Esophagus muscularis mucosa (tissue), 4 donors: ENCODE results near the gene PEX5L. TPM values are rescaled to one million over a fixed set of nuclear protein-coding genes. Genes with fewer than 3 reads are reported as not detected.
"Not testable (repeated sequence)": the region's sequence is repeated elsewhere in the genome, so short reads cannot be mapped to it uniquely, and the experiment has no call there.

Source experiments
- DNase-seq: peaks from one replicate; pipeline ENCODE4 v3.0.0-alpha.2; 2017; ENCODE audit errors: extremely low spot score
- H3K27ac ChIP-seq, 4 donors: fragments of 200-600 bp; sonication (generic); replicated peaks in 1 of 4; 1 replicate in 3 of 4; 2 replicates in 1 of 4; pipeline ENCODE4 v1.5.1; 2016 to 2019; ENCODE audit warnings: mild to moderate bottlenecking in 1 of 4
- H3K27me3 ChIP-seq, 4 donors: fragments of 200-600 bp; sonication (generic); one replicate each; pipeline versions ENCODE4 v1.5.1 to v1.6.0; 2016 to 2019
- H3K36me3 ChIP-seq, 4 donors: fragments of 200-600 bp; sonication (generic); one replicate each; pipeline ENCODE4 v1.5.1; 2016 to 2019
- H3K4me1 ChIP-seq, 4 donors: fragments of 200-600 bp; sonication (generic); one replicate each; pipeline ENCODE4 v1.5.1; 2016 to 2019
- H3K4me3 ChIP-seq, 4 donors: fragments of 200-600 bp; sonication (generic); 1 replicate in 2 of 4; 2 replicates in 2 of 4; pipeline ENCODE4 v1.5.1; 2016 to 2019; ENCODE audit warnings: mild to moderate bottlenecking in 4 of 4, moderate library complexity in 1 of 4
- H3K9me3 ChIP-seq, 4 donors: fragments of 200-600 bp; sonication (generic); 1 replicate in 3 of 4; 2 replicates in 1 of 4; pipeline ENCODE4 v1.5.1; 2016 to 2019
- EP300 ChIP-seq: sonication (generic); formaldehyde crosslinking; IDR thresholded peaks from one replicate; pipeline ENCODE4 v1.6.1; 2017; ENCODE audit warnings: antibody characterized with exemption
- POLR2A ChIP-seq: fragments of 450-650 bp; IDR thresholded peaks from one replicate; pipeline ENCODE4 v1.6.1; 2017; ENCODE audit warnings: antibody characterized with exemption, moderate library complexity, mild to moderate bottlenecking, low read depth
- POLR2AphosphoS5 ChIP-seq, 2 donors: sonication (generic); formaldehyde crosslinking; IDR thresholded peaks; one replicate each; pipeline ENCODE4 v1.6.1; 2017; ENCODE audit warnings: antibody characterized with exemption in 2 of 2
- WGBS: methylation state at CpG from one replicate; pipeline ENCODE4 v1.1.5; 2018; 5-methylcytosine and 5-hydroxymethylcytosine counted together
- intact Hi-C: fragments of 100-400 bp; cut with DNase I; formaldehyde crosslinking; loops from one replicate; pipeline ENCODE4 v1.15.1; 2023
- total RNA-seq, 4 donors: library from RNA; depleted of rRNA; stranded (reverse); fragments of >200 nt; gene quantifications; one replicate each; pipeline versions ENCODE4 v1.1.0 to v1.2.1, GENCODE V29; 2016
- TF ChIP-seq, protein P1 (sequence below), 3 experiments: fragments of 200-600 bp in 2 of 3; fragments of 450-650 bp in 1 of 3; sonication (generic) in 2 of 3; IDR thresholded peaks; one replicate each; pipeline ENCODE4 v1.5.1; 2017 to 2019; ENCODE audit warnings: antibody characterized with exemption in 3 of 3, mild to moderate bottlenecking in 2 of 3, moderate library complexity in 1 of 3

The PEX5L gene
- total RNA-seq, 4 donors from 2014 or later = 0.06 to 0.78 TPM; not detected in 2

DNA sequence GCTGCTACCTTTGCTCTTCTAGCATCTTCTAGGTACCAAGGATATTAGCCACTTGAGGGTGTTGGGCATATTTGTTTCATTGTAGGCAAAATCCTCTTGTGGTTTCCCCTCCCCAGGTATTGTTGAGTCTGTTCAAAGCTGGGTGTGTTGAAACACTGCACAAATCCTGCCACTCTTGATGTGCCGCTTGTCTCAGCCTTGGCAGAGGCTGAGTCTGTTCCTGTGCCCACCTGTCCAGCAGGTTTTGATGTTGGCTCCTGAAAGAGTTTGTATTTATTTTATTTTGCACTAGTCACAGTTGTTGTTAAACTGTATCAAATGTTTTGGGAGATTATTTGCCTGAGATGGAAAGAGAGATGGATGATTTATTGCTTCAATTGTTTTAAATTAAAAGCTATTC, 247.7 kb downstream of the PEX5L start:
- TF ChIP-seq POLR2A (no peak), EP300 (no peak), POLR2AphosphoS5 (IDR thresholded peaks at IDR 0.05) (no peak)
- TF ChIP-seq, protein P1, sequence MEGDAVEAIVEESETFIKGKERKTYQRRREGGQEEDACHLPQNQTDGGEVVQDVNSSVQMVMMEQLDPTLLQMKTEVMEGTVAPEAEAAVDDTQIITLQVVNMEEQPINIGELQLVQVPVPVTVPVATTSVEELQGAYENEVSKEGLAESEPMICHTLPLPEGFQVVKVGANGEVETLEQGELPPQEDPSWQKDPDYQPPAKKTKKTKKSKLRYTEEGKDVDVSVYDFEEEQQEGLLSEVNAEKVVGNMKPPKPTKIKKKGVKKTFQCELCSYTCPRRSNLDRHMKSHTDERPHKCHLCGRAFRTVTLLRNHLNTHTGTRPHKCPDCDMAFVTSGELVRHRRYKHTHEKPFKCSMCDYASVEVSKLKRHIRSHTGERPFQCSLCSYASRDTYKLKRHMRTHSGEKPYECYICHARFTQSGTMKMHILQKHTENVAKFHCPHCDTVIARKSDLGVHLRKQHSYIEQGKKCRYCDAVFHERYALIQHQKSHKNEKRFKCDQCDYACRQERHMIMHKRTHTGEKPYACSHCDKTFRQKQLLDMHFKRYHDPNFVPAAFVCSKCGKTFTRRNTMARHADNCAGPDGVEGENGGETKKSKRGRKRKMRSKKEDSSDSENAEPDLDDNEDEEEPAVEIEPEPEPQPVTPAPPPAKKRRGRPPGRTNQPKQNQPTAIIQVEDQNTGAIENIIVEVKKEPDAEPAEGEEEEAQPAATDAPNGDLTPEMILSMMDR (IDR thresholded peaks at IDR 0.05) = no peak
- WGBS = 100% methylated on average over 1 of the region's 1 CpG

DNA sequence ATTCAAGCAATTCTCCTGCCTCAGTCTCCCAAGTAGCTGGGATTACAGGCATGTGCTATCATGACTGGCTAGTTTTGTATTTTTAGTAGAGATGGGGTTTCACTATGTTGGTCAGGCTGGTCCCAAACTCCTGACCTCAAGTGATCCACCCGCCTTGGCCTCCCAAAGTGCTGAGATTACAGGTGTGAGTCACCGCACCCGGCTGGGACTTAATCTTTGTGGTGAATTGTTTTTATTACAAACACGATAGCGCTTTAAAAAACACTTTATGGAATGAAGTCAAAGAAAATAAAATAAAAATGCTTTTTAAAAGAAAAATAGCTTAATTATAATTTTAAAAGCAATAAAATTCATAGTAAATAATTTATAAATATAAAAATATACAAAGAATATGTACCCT, 253.9 kb downstream of the PEX5L start:
- DNase-seq, H3K4me3 ChIP-seq, intact Hi-C loops, H3K4me1 ChIP-seq, H3K9me3 ChIP-seq, H3K27ac ChIP-seq, H3K27me3 ChIP-seq: not testable (repeated sequence)
- WGBS = 97% methylated on average over 5 of the region's 5 CpGs
- peaks cover 0 to 62% (median 33%) of the 10 kb centered on the region in 4 donors for H3K36me3 ChIP-seq

More for the DNA sequence above, 247.7 kb downstream of the PEX5L start:
- Histone ChIP-seq H3K4me1 (no peaks in the 10 kb centered on the region), H3K36me3 (peaks cover 0 to 36% (median 13%) of the 10 kb centered on the region in 4 donors), H3K9me3 (peaks cover 0 to 4% (median 0%) of the 10 kb centered on the region in 4 donors), H3K27ac (no peak overlapping the region), H3K4me3 (no peak overlapping the region), H3K27me3 (no peaks in the 10 kb centered on the region)
- DNase-seq = peak; percentile 55
- intact Hi-C loops = no loop called here

DNA sequence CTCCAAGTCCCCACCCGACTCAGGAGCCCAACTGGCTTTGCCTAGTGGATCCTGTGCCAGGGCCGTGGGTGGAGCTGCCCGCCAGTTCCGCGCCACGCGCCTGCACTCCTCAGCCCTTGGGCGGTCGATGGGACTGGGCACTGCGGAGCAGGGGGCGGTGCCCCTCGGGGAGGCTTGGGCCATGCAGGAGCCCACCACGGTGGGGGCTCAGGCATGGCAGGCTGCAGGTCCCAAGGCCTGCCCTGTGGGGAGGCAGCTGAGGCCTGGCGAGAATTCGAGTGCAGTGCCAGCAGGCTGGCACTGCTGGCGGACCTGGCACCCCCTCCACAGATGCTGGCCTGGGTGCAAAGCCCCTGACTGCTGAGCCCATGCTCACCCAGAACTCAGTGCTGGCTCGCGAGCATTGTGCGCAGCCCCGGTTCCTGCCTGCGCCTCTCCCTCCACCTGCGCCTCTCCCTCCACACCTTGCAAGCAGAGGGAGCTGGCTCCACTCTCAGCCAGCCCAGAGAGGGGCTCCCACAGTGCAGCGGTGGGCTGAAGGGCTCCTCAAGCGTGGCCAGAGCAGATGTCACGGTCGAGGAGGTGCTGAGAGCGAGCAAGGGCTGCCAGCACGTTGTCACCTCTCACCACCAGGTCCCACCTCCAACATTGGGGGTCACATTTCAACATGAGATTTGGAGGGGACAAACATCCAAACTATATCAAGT, 261.2 kb downstream of the PEX5L start:
- no peaks in the 10 kb centered on the region for H3K27me3 ChIP-seq
- H3K4me1 ChIP-seq = no peaks in the 10 kb centered on the region
- H3K27ac ChIP-seq = no peak overlapping the region
- peaks cover 0 to 51% (median 20%) of the 10 kb centered on the region in 4 donors for H3K36me3 ChIP-seq
- intact Hi-C loops = no loop called here
- whole genome bisulfite sequencing = over 99% methylated on average over 16 of the region's 28 CpGs
- peaks cover 0 to 5% (median 0%) of the 10 kb centered on the region in 4 donors for H3K9me3 ChIP-seq
- TF ChIP-seq POLR2AphosphoS5 (IDR thresholded peaks at IDR 0.05) = no peak
- TF ChIP-seq, protein P1 (IDR thresholded peaks at IDR 0.05) = no peak
- no peak for DNase-seq
- no peak overlapping the region for H3K4me3 ChIP-seq

DNA sequence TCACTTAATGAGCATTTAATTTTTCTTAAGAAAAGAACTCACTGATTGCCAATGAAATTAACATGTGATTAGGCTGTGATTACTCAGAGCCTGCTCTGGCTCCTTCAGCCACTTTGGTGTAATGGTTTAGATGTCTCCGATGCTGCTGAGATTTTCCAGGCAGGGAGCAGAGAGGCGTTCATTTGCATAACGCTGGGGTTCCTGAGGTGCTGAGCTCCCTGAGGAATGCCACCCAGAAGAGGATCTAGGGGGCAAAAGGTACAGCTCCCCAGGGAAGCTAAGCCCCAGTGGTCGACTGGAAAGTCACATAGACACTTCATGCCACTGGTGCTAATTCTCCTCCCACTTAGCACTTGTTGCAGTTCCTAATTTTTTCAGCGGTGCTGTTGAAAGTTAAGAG, 264.4 kb downstream of the PEX5L start:
- WGBS = 77% methylated on average over 4 of the region's 5 CpGs
- Histone ChIP-seq H3K36me3 (peaks cover 3 to 51% (median 29%) of the 10 kb centered on the region in 4 donors), H3K4me1 (no peaks in the 10 kb centered on the region), H3K9me3 (peaks cover 0 to 5% (median 0%) of the 10 kb centered on the region in 4 donors), H3K27me3 (no peaks in the 10 kb centered on the region), H3K27ac (no peak overlapping the region), H3K4me3 (no peak overlapping the region)
- intact Hi-C loops = no loop called here
- no peak for DNase-seq
- TF ChIP-seq, protein P1 (IDR thresholded peaks at IDR 0.05) = no peak
- TF ChIP-seq EP300 (no peak), POLR2A (no peak), POLR2AphosphoS5 (IDR thresholded peaks at IDR 0.05) (no peak)

DNA sequence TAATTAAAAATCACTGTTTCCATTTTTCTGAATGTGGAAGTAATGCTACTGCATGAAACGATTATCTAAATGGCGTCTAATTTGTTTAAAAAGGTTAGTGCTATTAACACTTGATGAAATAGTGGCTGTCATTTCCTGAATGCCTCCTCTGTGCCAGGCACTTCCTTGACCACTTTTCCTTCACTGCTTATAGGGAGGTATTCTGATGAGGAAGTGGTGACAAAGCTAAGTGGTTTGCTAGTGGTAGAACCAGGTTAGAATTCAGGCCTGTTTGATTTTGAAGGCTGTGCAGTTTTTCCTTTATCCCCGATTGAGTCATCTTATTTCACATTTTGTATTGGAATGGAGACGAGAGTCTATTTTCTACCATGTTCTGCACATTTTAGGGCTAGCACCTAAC, 264.9 kb downstream of the PEX5L start:
- H3K27ac ChIP-seq = no peak overlapping the region
- intact Hi-C loops = no loop called here
- no peaks in the 10 kb centered on the region for H3K4me1 ChIP-seq
- no peak for DNase-seq
- WGBS = 90% methylated on average over 4 of the region's 4 CpGs
- H3K9me3 ChIP-seq = peaks cover 0 to 5% (median 0%) of the 10 kb centered on the region in 4 donors
- TF ChIP-seq, protein P1 (IDR thresholded peaks at IDR 0.05) = no peak
- TF ChIP-seq EP300 (no peak), POLR2A (no peak), POLR2AphosphoS5 (IDR thresholded peaks at IDR 0.05) (no peak)
- H3K36me3 ChIP-seq = peaks cover 8 to 56% (median 34%) of the 10 kb centered on the region in 4 donors
- no peak overlapping the region for H3K4me3 ChIP-seq
- no peaks in the 10 kb centered on the region for H3K27me3 ChIP-seq
